Cardiac fibroblast (primary cell): ENCODE measurements around the gene PDE10A.
A peak's percentile ranks its signal among the peaks of the same experiment; 100 is the strongest.

Experiments used
- DNase-seq, 2 donors: peaks; one replicate each; pipeline versions ENCODE4 v3.0.0 to v3.0.0-alpha.2; 2010; ENCODE audit warnings: low read depth in 2 of 2
- H3K4me3 ChIP-seq, 2 donors: replicated peaks in 1 of 2; 1 replicate in 1 of 2; 2 replicates in 1 of 2; pipeline ENCODE4 v1.5.1; 2011; ENCODE audit warnings: low read depth in 2 of 2, low read length in 2 of 2, mild to moderate bottlenecking in 2 of 2, moderate library complexity in 1 of 2
- TF ChIP-seq, protein P1 (sequence below): IDR thresholded peaks from one replicate; pipeline ENCODE4 v1.5.1; 2011; ENCODE audit warnings: low read depth, mild to moderate bottlenecking, low read length, inconsistent platforms

The PDE10A gene

GRCh38 chr6:165586706-165587105 lies 76.3 kb downstream of the PDE10A start:
- no peak overlapping the region for H3K4me3 ChIP-seq
- TF ChIP-seq, protein P1, sequence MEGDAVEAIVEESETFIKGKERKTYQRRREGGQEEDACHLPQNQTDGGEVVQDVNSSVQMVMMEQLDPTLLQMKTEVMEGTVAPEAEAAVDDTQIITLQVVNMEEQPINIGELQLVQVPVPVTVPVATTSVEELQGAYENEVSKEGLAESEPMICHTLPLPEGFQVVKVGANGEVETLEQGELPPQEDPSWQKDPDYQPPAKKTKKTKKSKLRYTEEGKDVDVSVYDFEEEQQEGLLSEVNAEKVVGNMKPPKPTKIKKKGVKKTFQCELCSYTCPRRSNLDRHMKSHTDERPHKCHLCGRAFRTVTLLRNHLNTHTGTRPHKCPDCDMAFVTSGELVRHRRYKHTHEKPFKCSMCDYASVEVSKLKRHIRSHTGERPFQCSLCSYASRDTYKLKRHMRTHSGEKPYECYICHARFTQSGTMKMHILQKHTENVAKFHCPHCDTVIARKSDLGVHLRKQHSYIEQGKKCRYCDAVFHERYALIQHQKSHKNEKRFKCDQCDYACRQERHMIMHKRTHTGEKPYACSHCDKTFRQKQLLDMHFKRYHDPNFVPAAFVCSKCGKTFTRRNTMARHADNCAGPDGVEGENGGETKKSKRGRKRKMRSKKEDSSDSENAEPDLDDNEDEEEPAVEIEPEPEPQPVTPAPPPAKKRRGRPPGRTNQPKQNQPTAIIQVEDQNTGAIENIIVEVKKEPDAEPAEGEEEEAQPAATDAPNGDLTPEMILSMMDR: no peak
- no peak for DNase-seq

GRCh38 chr6:165585060-165585459 lies 78.0 kb downstream of the PDE10A start:
- peak; percentile 67 to 87 for DNase-seq
- TF ChIP-seq, protein P1: no peak
- H3K4me3 ChIP-seq: no peak overlapping the region

DNA sequence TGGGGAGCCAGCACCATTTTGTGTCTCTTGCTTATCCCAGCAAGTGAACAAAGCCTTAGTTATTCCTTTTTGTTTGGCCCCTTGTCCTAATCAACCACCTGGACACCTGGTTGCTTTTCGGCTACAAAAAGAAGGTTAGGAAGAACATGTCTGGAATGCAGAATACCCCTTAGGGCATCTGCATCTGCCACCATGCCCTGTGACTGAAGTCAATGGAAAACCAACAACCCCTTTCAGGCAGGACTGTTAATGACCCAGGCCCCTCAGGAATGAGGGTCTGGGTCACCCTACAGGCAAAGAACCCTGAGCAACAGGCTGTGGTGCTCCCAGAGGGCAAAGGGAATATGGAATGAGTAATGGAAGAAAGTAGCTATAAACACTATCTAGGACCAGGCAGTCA lies 78.5 kb downstream of the PDE10A start:
- no peak overlapping the region for H3K4me3 ChIP-seq
- no peak for DNase-seq
- TF ChIP-seq, protein P1: no peak

DNA sequence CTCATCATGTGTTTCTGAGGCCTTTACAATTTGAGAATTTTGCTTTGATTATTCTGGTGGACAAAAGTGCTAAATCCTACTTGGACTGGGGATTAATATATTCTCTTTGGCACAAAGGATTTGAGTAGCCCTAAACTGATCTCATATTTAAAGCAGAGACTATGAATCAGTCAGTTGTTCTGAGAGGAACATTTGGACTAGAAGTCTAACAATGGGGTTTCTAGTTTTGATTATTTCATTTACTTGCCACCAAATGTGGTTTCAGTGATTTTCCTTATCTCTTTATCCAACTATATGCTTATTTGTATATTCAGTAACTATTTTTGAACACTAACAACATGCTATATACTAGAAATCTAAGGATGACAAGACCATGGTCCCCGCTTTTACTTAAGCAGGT lies 81.4 kb downstream of the PDE10A start:
- TF ChIP-seq, protein P1: no peak
- DNase-seq: no peak
- H3K4me3 ChIP-seq: no peak overlapping the region

GRCh38 chr6:165580136-165580535 lies 82.9 kb downstream of the PDE10A start:
- TF ChIP-seq, protein P1: no peak
- no peak overlapping the region for H3K4me3 ChIP-seq
- DNase-seq: peak; percentile 56 to 78

DNA sequence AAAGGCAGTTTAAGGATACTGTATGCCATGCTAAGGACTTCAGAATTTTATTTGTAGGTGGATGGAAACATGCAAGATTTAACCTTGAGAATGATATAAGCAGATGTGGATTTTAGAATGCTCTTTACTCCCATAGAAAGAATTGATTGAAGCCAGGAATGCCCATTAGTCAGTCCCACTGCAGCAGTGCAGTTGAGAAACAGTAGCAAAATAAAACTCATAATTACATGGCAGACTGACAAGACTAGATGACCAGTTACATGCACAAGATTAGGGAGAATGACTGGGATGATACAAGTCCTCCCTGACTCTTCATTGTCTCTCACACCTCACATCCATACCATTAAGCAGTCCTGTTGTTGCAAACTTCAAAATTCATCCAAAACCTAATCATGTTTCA lies 83.9 kb downstream of the PDE10A start:
- no peak overlapping the region for H3K4me3 ChIP-seq
- DNase-seq: peak in 1 of 2 donors; percentile 55
- TF ChIP-seq, protein P1: no peak

GRCh38 chr6:165577556-165577955 lies 85.5 kb downstream of the PDE10A start:
- H3K4me3 ChIP-seq: no peak overlapping the region
- TF ChIP-seq, protein P1: no peak
- DNase-seq: no peak
